K562 (cell line): ENCODE measurements around the gene TAS2R1.

Experiments
- BRD4 ChIP-seq: fragments of 200-600 bp; sonication (generic); IDR thresholded peaks from 2 replicates; pipeline ENCODE4 v1.6.1; 2017; ENCODE audit warnings: inconsistent platforms
- CBX2 ChIP-seq: fragments of 200-600 bp; sonication (generic); IDR thresholded peaks from one replicate; pipeline ENCODE4 v1.6.1; 2012; ENCODE audit warnings: mild to moderate bottlenecking, low read length, inconsistent platforms; ENCODE audit not compliant: insufficient read depth, poor library complexity, severe bottlenecking
- NUFIP1 ChIP-seq: fragments of 450-650 bp; IDR thresholded peaks from 2 replicates; pipeline ENCODE4 v1.6.1; 2018; ENCODE audit not compliant: partially characterized antibody
- SP1 ChIP-seq: sonication (generic); formaldehyde crosslinking; IDR thresholded peaks from 2 replicates; pipeline ENCODE4 v1.8.1; 2022; ENCODE audit warnings: mild to moderate bottlenecking, missing genetic modification reagents
- ZBTB7A ChIP-seq: IDR thresholded peaks from 2 replicates; pipeline ENCODE4 v1.6.1; 2011; ENCODE audit warnings: low read depth, mild to moderate bottlenecking, low read length, moderate library complexity, borderline replicate concordance; ENCODE audit not compliant: control insufficient read depth
- ZSCAN32 ChIP-seq: fragments of 450-650 bp; formaldehyde crosslinking; IDR thresholded peaks from 2 replicates; pipeline ENCODE4 v1.4.0; 2020; ENCODE audit warnings: mild to moderate bottlenecking, moderate library complexity
- TF ChIP-seq, protein P1 (sequence below): fragments of 450-650 bp; IDR thresholded peaks from 2 replicates; pipeline ENCODE4 v1.6.1; 2016; ENCODE audit warnings: antibody characterized with exemption

DNA sequence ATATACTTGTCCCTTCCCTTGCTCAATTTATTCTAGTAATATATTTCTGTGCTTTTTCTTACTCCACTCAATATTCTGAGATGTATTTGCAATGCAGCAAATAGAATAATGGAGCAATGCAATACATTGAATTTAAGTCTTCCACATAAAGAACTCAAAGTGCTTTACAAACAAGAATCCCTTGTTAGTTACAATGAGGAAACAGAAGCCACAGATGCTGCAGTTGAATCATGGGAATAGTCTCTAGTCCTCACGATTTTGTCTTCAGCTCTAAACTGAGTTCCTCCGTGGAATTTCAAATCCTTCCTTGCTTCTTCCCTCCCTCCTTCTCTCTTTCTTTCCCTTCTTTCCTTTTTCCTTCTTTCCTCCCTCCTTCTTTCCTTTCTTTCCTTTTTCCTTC, 12.5 kb upstream of the TAS2R1 start:
- TF ChIP-seq ZBTB7A (no peak), NUFIP1 (no peak), CBX2 (no peak), BRD4 (no peak), SP1 (CRISPR knock-in tag) (no peak), ZSCAN32 (no peak)
- TF ChIP-seq, protein P1, sequence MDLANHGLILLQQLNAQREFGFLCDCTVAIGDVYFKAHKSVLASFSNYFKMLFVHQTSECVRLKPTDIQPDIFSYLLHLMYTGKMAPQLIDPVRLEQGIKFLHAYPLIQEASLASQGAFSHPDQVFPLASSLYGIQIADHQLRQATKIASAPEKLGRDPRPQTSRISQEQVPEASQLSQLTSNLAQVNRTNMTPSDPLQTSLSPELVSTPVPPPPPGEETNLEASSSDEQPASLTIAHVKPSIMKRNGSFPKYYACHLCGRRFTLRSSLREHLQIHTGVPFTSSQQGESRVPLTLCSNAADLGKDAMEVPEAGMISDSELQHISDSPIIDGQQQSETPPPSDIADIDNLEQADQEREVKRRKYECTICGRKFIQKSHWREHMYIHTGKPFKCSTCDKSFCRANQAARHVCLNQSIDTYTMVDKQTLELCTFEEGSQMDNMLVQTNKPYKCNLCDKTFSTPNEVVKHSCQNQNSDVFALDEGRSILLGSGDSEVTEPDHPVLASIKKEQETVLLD: no peak
